ENCODE data around the gene GZMA. TPM values are rescaled to one million over a fixed set of nuclear protein-coding genes. Genes with fewer than 3 reads are reported as not detected.

Gene GZMA
- 10 to 100 TPM; 13.3 to 15.1 TPM for total RNA-seq
- polyA plus RNA-seq, result 1,138 TPM

GRCh38 chr5:55102348-55102747, at the start of gene GZMA:
GZMA (plus strand) TSS chr5:55102646; CDS start chr5:55102683, 37 bp downstream.
- DNase-seq, result peak; percentile 13 to 78 (median 68)
- peaks cover 5 to 30% (median 24%) of the 10 kb centered on the region in 5 donors for H3K9me3 Mint-ChIP-seq
- peaks cover 16 to 52% (median 24%) of the 10 kb centered on the region in 3 donors for H3K36me3 Mint-ChIP-seq
- CTCF ChIA-PET, result interaction anchor here (1.0 to 5.1 kb wide), 6 partner anchors 9 to 158 kb away, joined by 3 to 31 read pairs (median 3); no protein-coding TSS in a partner anchor
- H3K27ac ChIP-seq (ENCODE audit: low read depth, low read length), result peak within 1 kb of the TSS; percentile 41
- peaks cover 71 to 86% (median 86%) of the 10 kb centered on the region in 3 donors for H3K4me1 Mint-ChIP-seq
- peak within 1 kb of the TSS; percentile 54 for H3K4me3 ChIP-seq (ENCODE audit: low read length)
- peaks cover 58% of the 10 kb centered on the region for H3K4me1 ChIP-seq (ENCODE audit: insufficient read depth, low read length)
- H3K4me3 Mint-ChIP-seq, result peak within 1 kb of the TSS; percentile 89 to 98 (median 93)
- H3K27me3 ChIP-seq (ENCODE audit: insufficient read depth, low read length, poor library complexity, severe bottlenecking), result no peaks in the 10 kb centered on the region
- H3K27ac Mint-ChIP-seq, result peak within 1 kb of the TSS; percentile 72 to 99 (median 89)
- POLR2A ChIA-PET, result interaction anchor here (1.4 to 1.6 kb wide), 2 partner anchors 39 to 40 kb away, joined by 3 to 5 read pairs; no protein-coding TSS in a partner anchor
- peaks cover 5% of the 10 kb centered on the region for H3K36me3 ChIP-seq (ENCODE audit: insufficient read depth, low read length)
- H3K9me3 ChIP-seq (ENCODE audit: low read length), result no peaks in the 10 kb centered on the region
- no peaks in the 10 kb centered on the region for H3K27me3 Mint-ChIP-seq

GRCh38 chr5:55055183-55055582, 47.3 kb upstream of the GZMA start:
- no peaks in the 10 kb centered on the region for H3K27me3 Mint-ChIP-seq
- peaks cover 4 to 32% (median 11%) of the 10 kb centered on the region in 3 donors for H3K36me3 Mint-ChIP-seq
- ChIA-PET POLR2A (no interaction called here), CTCF (no interaction called here)
- DNase-seq, result no peak
- H3K4me1 Mint-ChIP-seq, result peaks cover under 1 to 21% (median 2%) of the 10 kb centered on the region in 3 donors
- H3K9me3 ChIP-seq (ENCODE audit: low read length), result peaks cover 8% of the 10 kb centered on the region
- H3K4me3 ChIP-seq (ENCODE audit: low read length), result no peak overlapping the region
- no peaks in the 10 kb centered on the region for H3K36me3 ChIP-seq (ENCODE audit: insufficient read depth, low read length)
- no peaks in the 10 kb centered on the region for H3K27me3 ChIP-seq (ENCODE audit: insufficient read depth, low read length, poor library complexity, severe bottlenecking)
- H3K4me3 Mint-ChIP-seq, result no peak overlapping the region
- H3K27ac Mint-ChIP-seq, result no peak overlapping the region
- H3K4me1 ChIP-seq (ENCODE audit: insufficient read depth, low read length), result no peaks in the 10 kb centered on the region
- H3K27ac ChIP-seq (ENCODE audit: low read depth, low read length), result no peak overlapping the region
- H3K9me3 Mint-ChIP-seq, result peaks cover 11 to 19% (median 14%) of the 10 kb centered on the region in 5 donors

GRCh38 chr5:55062039-55062779, 40.2 kb upstream of the GZMA start:
- H3K36me3 Mint-ChIP-seq, result peaks cover 0 to 8% (median 7%) of the 10 kb centered on the region in 3 donors

GRCh38 chr5:55063220-55063863, 39.1 kb upstream of the GZMA start:
- Mint-ChIP-seq H3K4me1 (peaks cover 60 to 79% (median 72%) of the 10 kb centered on the region in 3 donors), H3K36me3 (peaks cover 0 to 10% (median 9%) of the 10 kb centered on the region in 3 donors), H3K27me3 (no peaks in the 10 kb centered on the region), H3K9me3 (no peaks in the 10 kb centered on the region), H3K4me3 (peak overlapping the region in 6 of 7 donors; percentile 48 to 92 (median 86)), H3K27ac (peak overlapping the region; percentile 16 to 95 (median 70))
- peaks cover 37% of the 10 kb centered on the region for H3K4me1 ChIP-seq (ENCODE audit: insufficient read depth, low read length)
- H3K9me3 ChIP-seq (ENCODE audit: low read length), result no peaks in the 10 kb centered on the region
- H3K36me3 ChIP-seq (ENCODE audit: insufficient read depth, low read length), result no peaks in the 10 kb centered on the region
- H3K4me3 ChIP-seq (ENCODE audit: low read length), result no peak overlapping the region
- H3K27ac ChIP-seq (ENCODE audit: low read depth, low read length), result no peak overlapping the region
- CTCF ChIA-PET, result interaction anchor here (0.7 to 1.0 kb wide), 2 partner anchors 39 to 41 kb away, joined by 3 to 4 read pairs; partner anchors contain the start of gene GZMA
- H3K27me3 ChIP-seq (ENCODE audit: insufficient read depth, low read length, poor library complexity, severe bottlenecking), result no peaks in the 10 kb centered on the region
- POLR2A ChIA-PET, result interaction anchor here (0.7 to 1.4 kb wide), 3 partner anchors 26 to 40 kb away, joined by 3 to 5 read pairs (median 3); partner anchors contain the start of gene GZMA
- DNase-seq, result no peak

More at GRCh38 chr5:55062039-55062779, 40.2 kb upstream of the GZMA start:
- H3K4me1 ChIP-seq (ENCODE audit: insufficient read depth, low read length), result peaks cover 37% of the 10 kb centered on the region
- no peaks in the 10 kb centered on the region for H3K27me3 ChIP-seq (ENCODE audit: insufficient read depth, low read length, poor library complexity, severe bottlenecking)
- Mint-ChIP-seq H3K27ac (peak overlapping the region; percentile 74 to 95 (median 88)), H3K4me1 (peaks cover 58 to 83% (median 69%) of the 10 kb centered on the region in 3 donors), H3K4me3 (peak overlapping the region; percentile 77 to 96 (median 87)), H3K9me3 (no peaks in the 10 kb centered on the region), H3K27me3 (no peaks in the 10 kb centered on the region)
- peak; percentile 24 to 72 (median 38) for DNase-seq
- ChIA-PET POLR2A (interaction anchor here (0.7 to 1.4 kb wide), 6 partner anchors 10 to 41 kb away, joined by 3 to 10 read pairs (median 5); no protein-coding TSS in a partner anchor), CTCF (interaction anchor here (0.7 to 1.7 kb wide), 12 partner anchors 9 to 120 kb away, joined by 3 to 13 read pairs (median 4); no protein-coding TSS in a partner anchor)
- H3K9me3 ChIP-seq (ENCODE audit: low read length), result no peaks in the 10 kb centered on the region
- peak overlapping the region; percentile 53 for H3K4me3 ChIP-seq (ENCODE audit: low read length)
- H3K36me3 ChIP-seq (ENCODE audit: insufficient read depth, low read length), result no peaks in the 10 kb centered on the region
- peak overlapping the region; percentile 8 for H3K27ac ChIP-seq (ENCODE audit: low read depth, low read length)

GRCh38 chr5:55063899-55064298, 38.5 kb upstream of the GZMA start:
- peak overlapping the region; percentile 10 to 95 (median 72) for H3K27ac Mint-ChIP-seq

GRCh38 chr5:55064523-55064922, 37.9 kb upstream of the GZMA start:
- H3K4me3 Mint-ChIP-seq, result no peak overlapping the region
- peaks cover 0 to 9% (median 6%) of the 10 kb centered on the region in 3 donors for H3K36me3 Mint-ChIP-seq
- H3K27ac Mint-ChIP-seq, result peak overlapping the region in 1 of 8 donors; percentile 49
- ChIA-PET CTCF (no interaction called here), POLR2A (no interaction called here)
- peaks cover 61 to 78% (median 75%) of the 10 kb centered on the region in 3 donors for H3K4me1 Mint-ChIP-seq
- no peaks in the 10 kb centered on the region for H3K27me3 Mint-ChIP-seq
- no peaks in the 10 kb centered on the region for H3K36me3 ChIP-seq (ENCODE audit: insufficient read depth, low read length)
- DNase-seq, result no peak
- H3K4me1 ChIP-seq (ENCODE audit: insufficient read depth, low read length), result peaks cover 37% of the 10 kb centered on the region
- H3K27ac ChIP-seq (ENCODE audit: low read depth, low read length), result no peak overlapping the region
- no peaks in the 10 kb centered on the region for H3K27me3 ChIP-seq (ENCODE audit: insufficient read depth, low read length, poor library complexity, severe bottlenecking)
- no peak overlapping the region for H3K4me3 ChIP-seq (ENCODE audit: low read length)
- H3K9me3 Mint-ChIP-seq, result peaks cover 0 to 2% (median 0%) of the 10 kb centered on the region in 5 donors
- H3K9me3 ChIP-seq (ENCODE audit: low read length), result no peaks in the 10 kb centered on the region

More at GRCh38 chr5:55063899-55064298, 38.5 kb upstream of the GZMA start:
- CTCF ChIA-PET, result interaction anchor here (0.7 to 1.0 kb wide), 2 partner anchors 38 to 41 kb away, joined by 3 to 4 read pairs; partner anchors contain the start of gene GZMA
- DNase-seq, result no peak
- H3K4me1 ChIP-seq (ENCODE audit: insufficient read depth, low read length), result peaks cover 37% of the 10 kb centered on the region
- no peak overlapping the region for H3K4me3 ChIP-seq (ENCODE audit: low read length)
- Mint-ChIP-seq H3K4me1 (peaks cover 60 to 74% (median 72%) of the 10 kb centered on the region in 3 donors), H3K36me3 (peaks cover 0 to 9% (median 6%) of the 10 kb centered on the region in 3 donors), H3K9me3 (no peaks in the 10 kb centered on the region), H3K27me3 (no peaks in the 10 kb centered on the region), H3K4me3 (peak overlapping the region in 6 of 7 donors; percentile 4 to 63 (median 38))
- no peaks in the 10 kb centered on the region for H3K27me3 ChIP-seq (ENCODE audit: insufficient read depth, low read length, poor library complexity, severe bottlenecking)
- POLR2A ChIA-PET, result interaction anchor here (0.7 kb wide), 1 partner anchor 38 kb away, joined by 3 read pairs; the partner anchor contains the start of gene GZMA
- H3K9me3 ChIP-seq (ENCODE audit: low read length), result no peaks in the 10 kb centered on the region
- no peak overlapping the region for H3K27ac ChIP-seq (ENCODE audit: low read depth, low read length)
- H3K36me3 ChIP-seq (ENCODE audit: insufficient read depth, low read length), result no peaks in the 10 kb centered on the region

- Mint-ChIP-seq H3K4me1 (peaks cover 59 to 74% (median 71%) of the 10 kb centered on the region in 3 donors), H3K4me3 (no peak overlapping the region), H3K36me3 (peaks cover 0 to 9% (median 6%) of the 10 kb centered on the region in 3 donors), H3K9me3 (peaks cover 0 to 2% (median 0%) of the 10 kb centered on the region in 5 donors), H3K27ac (no peak overlapping the region), H3K27me3 (no peaks in the 10 kb centered on the region)
- Histone ChIP-seq H3K36me3 (ENCODE audit: insufficient read depth, low read length) (no peaks in the 10 kb centered on the region), H3K4me1 (ENCODE audit: insufficient read depth, low read length) (peaks cover 35% of the 10 kb centered on the region), H3K27ac (ENCODE audit: low read depth, low read length) (no peak overlapping the region), H3K9me3 (ENCODE audit: low read length) (no peaks in the 10 kb centered on the region), H3K27me3 (ENCODE audit: insufficient read depth, low read length, poor library complexity, severe bottlenecking) (no peaks in the 10 kb centered on the region), H3K4me3 (ENCODE audit: low read length) (no peak overlapping the region)
- no peak for DNase-seq
- CTCF ChIA-PET, result no interaction called here
- POLR2A ChIA-PET, result no interaction called here
Observed at GRCh38 chr5:55066277-55066676, 36.2 kb upstream of the GZMA start.
